CD14-positive monocyte (primary cell): ENCODE results near the gene TIMP1. TPM values are rescaled to one million over a fixed set of nuclear protein-coding genes. Genes with fewer than 3 reads are reported as not detected.

Source experiments
- DNase-seq, 3 donors: peaks; one replicate each; pipeline ENCODE4 v3.0.0-alpha.2; 2011 to 2022
- H2AFZ ChIP-seq: 2 replicates; pipeline ENCODE4 v1.6.0; 2012; ENCODE audit warnings: mild to moderate bottlenecking, low read depth, low read length, inconsistent platforms; ENCODE audit not compliant: insufficient read depth, poor library complexity, severe bottlenecking
- H3K27ac ChIP-seq, 2 donors: 1 replicate in 1 of 2; 2 replicates in 1 of 2; pipeline ENCODE4 v1.5.1; 2012 to 2013; ENCODE audit warnings: low read length in 2 of 2, control low read depth in 1 of 2, inconsistent platforms in 1 of 2, low read depth in 1 of 2, mild to moderate bottlenecking in 1 of 2
- H3K27me3 ChIP-seq, 2 donors: one replicate each; pipeline versions ENCODE4 v1.6.0 to v1.6.1; 2011 to 2013; ENCODE audit warnings: low read length in 2 of 2; ENCODE audit not compliant: control insufficient read depth in 2 of 2, insufficient read depth in 2 of 2
- H3K36me3 ChIP-seq, 2 donors: replicated peaks in 1 of 2; 1 replicate in 1 of 2; 2 replicates in 1 of 2; pipeline versions ENCODE4 v1.5.1 to v1.6.1; 2012 to 2013; ENCODE audit warnings: low read length in 2 of 2, control low read depth in 1 of 2, inconsistent platforms in 1 of 2, mild to moderate bottlenecking in 1 of 2; ENCODE audit not compliant: insufficient read depth in 2 of 2, control insufficient read depth in 1 of 2
- H3K4me1 ChIP-seq, 2 donors: 1 replicate in 1 of 2; 2 replicates in 1 of 2; pipeline versions ENCODE4 v1.5.1 to v1.6.1; 2012 to 2013; ENCODE audit warnings: low read length in 2 of 2, control low read depth in 1 of 2, inconsistent platforms in 1 of 2, mild to moderate bottlenecking in 1 of 2, moderate library complexity in 1 of 2; ENCODE audit not compliant: insufficient read depth in 2 of 2, control insufficient read depth in 1 of 2
- H3K4me2 ChIP-seq: replicated peaks from 2 replicates; pipeline ENCODE3; 2012; ENCODE audit warnings: low read length, moderate library complexity, mild to moderate bottlenecking; ENCODE audit not compliant: poor library complexity, severe bottlenecking; ENCODE audit errors: extremely low read depth
- H3K4me3 ChIP-seq, 3 experiments: fragments of 200-600 bp in 1 of 3; sonication (generic) in 1 of 3; replicated peaks in 1 of 3; 1 replicate in 2 of 3; 2 replicates in 1 of 3; pipeline ENCODE4 v1.5.1; 2011 to 2013; ENCODE audit warnings: low read length in 3 of 3, mild to moderate bottlenecking in 3 of 3, control low read depth in 2 of 3, low read depth in 2 of 3, inconsistent platforms in 1 of 3, moderate library complexity in 1 of 3
- H3K79me2 ChIP-seq: 2 replicates; pipeline ENCODE4 v1.6.0; 2012; ENCODE audit warnings: mild to moderate bottlenecking, control low read depth, inconsistent platforms, low read length, moderate library complexity; ENCODE audit not compliant: insufficient read depth
- H3K9ac ChIP-seq: 2 replicates; pipeline ENCODE4 v1.6.0; 2017; ENCODE audit warnings: low read length, mild to moderate bottlenecking; ENCODE audit not compliant: insufficient read depth, poor library complexity, severe bottlenecking
- H3K9me3 ChIP-seq, 2 donors: replicated peaks in 1 of 2; 1 replicate in 1 of 2; 2 replicates in 1 of 2; pipeline versions ENCODE4 v1.5.1 to v1.6.1; 2012 to 2013; ENCODE audit warnings: low read length in 2 of 2, control low read depth in 1 of 2; ENCODE audit not compliant: control insufficient read depth in 1 of 2, insufficient read depth in 1 of 2
- H4K20me1 ChIP-seq: 2 replicates; pipeline ENCODE4 v1.6.0; 2012; ENCODE audit warnings: mild to moderate bottlenecking, low read length, control low read depth, moderate library complexity; ENCODE audit not compliant: insufficient read depth
- H3K27ac Mint-ChIP-seq, 7 donors: one replicate each; pipeline ENCODE4 v1.8.0; 2020; ENCODE audit warnings: mild to moderate bottlenecking in 7 of 7, mixed read lengths in 7 of 7, moderate library complexity in 6 of 7, inconsistent platforms in 2 of 7
- H3K27me3 Mint-ChIP-seq, 3 donors: one replicate each; pipeline ENCODE4 v1.8.0; 2021 to 2022; ENCODE audit warnings: low read depth in 3 of 3, mild to moderate bottlenecking in 3 of 3, mixed read lengths in 3 of 3, moderate library complexity in 3 of 3, inconsistent platforms in 1 of 3
- H3K36me3 Mint-ChIP-seq, 2 donors: one replicate each; pipeline ENCODE4 v1.8.0; 2020; ENCODE audit warnings: mixed read lengths in 2 of 2, inconsistent platforms in 1 of 2, mild to moderate bottlenecking in 1 of 2
- H3K4me1 Mint-ChIP-seq: one replicate; pipeline ENCODE4 v1.8.0; 2020; ENCODE audit warnings: mild to moderate bottlenecking, mixed read lengths
- H3K4me3 Mint-ChIP-seq, 2 donors: one replicate each; pipeline ENCODE4 v1.8.0; 2020; ENCODE audit warnings: mild to moderate bottlenecking in 2 of 2, mixed read lengths in 2 of 2, moderate library complexity in 1 of 2
- H3K9me3 Mint-ChIP-seq, 7 donors: one replicate each; pipeline ENCODE4 v1.8.0; 2020 to 2022; ENCODE audit warnings: mixed read lengths in 7 of 7, mild to moderate bottlenecking in 6 of 7, moderate library complexity in 6 of 7, inconsistent platforms in 2 of 7
- WGBS: methylation state at CpG from one replicate; pipeline ENCODE4 v1.1.5; 2013; ENCODE audit warnings: missing lambda C conversion rate; ENCODE audit not compliant: insufficient coverage; 5-methylcytosine and 5-hydroxymethylcytosine counted together
- intact Hi-C, 2 donors: fragments of 100-400 bp; cut with micrococcal nuclease; formaldehyde crosslinking; loops; one replicate each; pipeline versions ENCODE4 v1.15.0 to v1.15.1; 2023
- polyA plus RNA-seq, 3 donors: library from polyadenylated mRNA; depleted of rRNA in 1 of 3; unstranded in 2 of 3; stranded (reverse) in 1 of 3; fragments of 300-500 nt in 2 of 3; fragments of >200 nt in 1 of 3; fragmentation: Illumina TruSeq in 2 of 3; gene quantifications; 1 replicate in 2 of 3; 2 replicates in 1 of 3; pipeline ENCODE4 v1.2.3, GENCODE V29; 2012 to 2021
- TF ChIP-seq, protein P1 (sequence below): fragments of 200-600 bp; IDR thresholded peaks from one replicate; pipeline ENCODE4 v1.8.0; 2022; ENCODE audit warnings: antibody characterized with exemption, mild to moderate bottlenecking

The TIMP1 gene
- polyA plus RNA-seq, 3 donors: 591 to 682 (median 632) TPM

DNA sequence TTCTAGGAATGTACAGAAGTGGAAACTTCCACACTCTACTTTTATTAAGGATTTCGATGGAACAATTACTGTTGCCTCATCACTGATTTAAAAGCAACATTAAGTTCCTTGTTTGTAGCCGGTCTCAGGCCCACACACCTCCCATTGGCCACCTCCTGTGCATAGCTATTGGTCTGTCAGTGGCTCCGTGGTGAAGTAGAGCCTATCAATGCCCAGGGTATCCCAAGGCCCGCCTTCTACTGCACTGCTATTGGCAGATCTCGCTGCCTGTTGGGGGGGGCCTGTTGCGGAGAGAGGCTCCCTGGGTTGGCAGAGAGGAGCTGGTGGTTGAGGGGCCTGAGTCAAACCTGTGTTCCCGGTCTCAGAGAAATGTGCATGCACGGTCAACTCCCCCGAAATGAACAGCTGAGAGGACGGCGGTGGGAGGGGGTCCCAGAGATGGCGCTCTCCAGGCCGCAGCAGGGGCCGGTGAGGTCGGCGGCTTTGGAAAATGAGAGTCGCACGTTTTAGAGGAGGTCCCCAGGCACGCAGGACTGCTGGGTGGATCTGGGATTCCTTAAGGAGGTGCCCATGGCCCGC is 26.1 kb upstream of the TIMP1 start:
- Histone ChIP-seq H2AFZ (peak overlapping the region; percentile 71), H4K20me1 (no peaks in the 10 kb centered on the region), H3K79me2 (no peaks in the 10 kb centered on the region), H3K4me2 (peak overlapping the region; percentile 73), H3K4me3 (peak overlapping the region; percentile 59 to 76 (median 69)), H3K27me3 (no peaks in the 10 kb centered on the region), H3K4me1 (peaks cover 16 to 29% of the 10 kb centered on the region in 2 donors), H3K27ac (peak overlapping the region; percentile 63 to 86), H3K9me3 (no peaks in the 10 kb centered on the region), H3K9ac (peak overlapping the region; percentile 73), H3K36me3 (no peaks in the 10 kb centered on the region)
- 0% methylated on average over 13 of the region's 20 CpGs for WGBS
- peak overlapping the region; percentile 91 to 97 for H3K4me3 Mint-ChIP-seq
- DNase-seq: peak; percentile 85 to 92 (median 88)
- H3K36me3 Mint-ChIP-seq: no peaks in the 10 kb centered on the region
- peaks cover 0 to 7% (median 0%) of the 10 kb centered on the region in 3 donors for H3K27me3 Mint-ChIP-seq
- H3K4me1 Mint-ChIP-seq: peaks cover 27% of the 10 kb centered on the region
- peaks cover 0 to 7% (median 0%) of the 10 kb centered on the region in 7 donors for H3K9me3 Mint-ChIP-seq
- TF ChIP-seq, protein P1, sequence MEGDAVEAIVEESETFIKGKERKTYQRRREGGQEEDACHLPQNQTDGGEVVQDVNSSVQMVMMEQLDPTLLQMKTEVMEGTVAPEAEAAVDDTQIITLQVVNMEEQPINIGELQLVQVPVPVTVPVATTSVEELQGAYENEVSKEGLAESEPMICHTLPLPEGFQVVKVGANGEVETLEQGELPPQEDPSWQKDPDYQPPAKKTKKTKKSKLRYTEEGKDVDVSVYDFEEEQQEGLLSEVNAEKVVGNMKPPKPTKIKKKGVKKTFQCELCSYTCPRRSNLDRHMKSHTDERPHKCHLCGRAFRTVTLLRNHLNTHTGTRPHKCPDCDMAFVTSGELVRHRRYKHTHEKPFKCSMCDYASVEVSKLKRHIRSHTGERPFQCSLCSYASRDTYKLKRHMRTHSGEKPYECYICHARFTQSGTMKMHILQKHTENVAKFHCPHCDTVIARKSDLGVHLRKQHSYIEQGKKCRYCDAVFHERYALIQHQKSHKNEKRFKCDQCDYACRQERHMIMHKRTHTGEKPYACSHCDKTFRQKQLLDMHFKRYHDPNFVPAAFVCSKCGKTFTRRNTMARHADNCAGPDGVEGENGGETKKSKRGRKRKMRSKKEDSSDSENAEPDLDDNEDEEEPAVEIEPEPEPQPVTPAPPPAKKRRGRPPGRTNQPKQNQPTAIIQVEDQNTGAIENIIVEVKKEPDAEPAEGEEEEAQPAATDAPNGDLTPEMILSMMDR: no peak
- H3K27ac Mint-ChIP-seq: peak overlapping the region; percentile 70 to 96 (median 88)
- intact Hi-C loops: no loop called here

DNA sequence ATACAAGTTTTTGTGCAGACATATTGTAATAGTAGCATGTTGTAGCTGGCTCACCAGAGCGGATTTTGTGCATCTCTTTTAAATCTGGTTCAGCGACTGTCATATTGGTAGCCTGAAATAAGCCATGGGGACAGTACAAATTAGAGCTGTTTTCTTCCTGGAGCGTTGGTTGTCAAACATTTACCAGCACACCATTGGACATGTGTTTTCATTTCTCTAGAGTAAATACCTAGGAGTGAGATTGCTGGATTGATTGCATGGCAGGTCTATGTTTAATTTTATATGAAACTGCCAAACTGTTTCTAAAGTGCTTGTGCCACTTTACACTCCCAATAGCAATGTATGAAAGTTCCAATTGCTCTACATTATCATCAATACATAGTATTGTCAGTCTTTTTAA is 23.8 kb upstream of the TIMP1 start:
- Histone ChIP-seq H3K36me3 (peaks cover 7 to 8% of the 10 kb centered on the region in 2 donors), H3K4me3 (no peak overlapping the region), H3K4me1 (peaks cover 22 to 35% of the 10 kb centered on the region in 2 donors), H3K79me2 (peaks cover 18% of the 10 kb centered on the region), H3K9me3 (no peaks in the 10 kb centered on the region), H3K9ac (no peak overlapping the region), H4K20me1 (peaks cover 7% of the 10 kb centered on the region), H2AFZ (no peak overlapping the region), H3K27me3 (no peaks in the 10 kb centered on the region), H3K27ac (no peak overlapping the region), H3K4me2 (no peak overlapping the region)
- no peak for DNase-seq
- H3K27ac Mint-ChIP-seq: no peak overlapping the region
- peaks cover 0 to 10% (median 0%) of the 10 kb centered on the region in 7 donors for H3K9me3 Mint-ChIP-seq
- intact Hi-C loops: no loop called here
- H3K27me3 Mint-ChIP-seq: peaks cover 0 to 7% (median 0%) of the 10 kb centered on the region in 3 donors
- H3K4me1 Mint-ChIP-seq: peaks cover 33% of the 10 kb centered on the region
- WGBS: 100% methylated on average over 1 of the region's 3 CpGs
- TF ChIP-seq, protein P1: no peak
- peaks cover 3 to 4% of the 10 kb centered on the region in 2 donors for H3K36me3 Mint-ChIP-seq
- no peak overlapping the region for H3K4me3 Mint-ChIP-seq
